Ovary (tissue), 3 donors: ENCODE data around the gene NUP188.

Experiments
- EP300 ChIP-seq: sonication (generic); formaldehyde crosslinking; IDR thresholded peaks from one replicate; pipeline ENCODE4 v1.6.1; 2017; ENCODE audit warnings: antibody characterized with exemption
- POLR2A ChIP-seq: fragments of 450-650 bp; IDR thresholded peaks from one replicate; pipeline ENCODE4 v1.6.1; 2017; ENCODE audit warnings: antibody characterized with exemption, mild to moderate bottlenecking, moderate library complexity
- TF ChIP-seq, protein P1 (sequence below), 3 donors: fragments of 450-650 bp in 2 of 3; fragments of 200-600 bp in 1 of 3; IDR thresholded peaks; one replicate each; pipeline versions ENCODE4 v1.5.1 to v1.8.0; 2016 to 2022; ENCODE audit warnings: antibody characterized with exemption in 3 of 3, mild to moderate bottlenecking in 1 of 3
- donor health status: DM: no; HTN: no; CAD: no.

DNA sequence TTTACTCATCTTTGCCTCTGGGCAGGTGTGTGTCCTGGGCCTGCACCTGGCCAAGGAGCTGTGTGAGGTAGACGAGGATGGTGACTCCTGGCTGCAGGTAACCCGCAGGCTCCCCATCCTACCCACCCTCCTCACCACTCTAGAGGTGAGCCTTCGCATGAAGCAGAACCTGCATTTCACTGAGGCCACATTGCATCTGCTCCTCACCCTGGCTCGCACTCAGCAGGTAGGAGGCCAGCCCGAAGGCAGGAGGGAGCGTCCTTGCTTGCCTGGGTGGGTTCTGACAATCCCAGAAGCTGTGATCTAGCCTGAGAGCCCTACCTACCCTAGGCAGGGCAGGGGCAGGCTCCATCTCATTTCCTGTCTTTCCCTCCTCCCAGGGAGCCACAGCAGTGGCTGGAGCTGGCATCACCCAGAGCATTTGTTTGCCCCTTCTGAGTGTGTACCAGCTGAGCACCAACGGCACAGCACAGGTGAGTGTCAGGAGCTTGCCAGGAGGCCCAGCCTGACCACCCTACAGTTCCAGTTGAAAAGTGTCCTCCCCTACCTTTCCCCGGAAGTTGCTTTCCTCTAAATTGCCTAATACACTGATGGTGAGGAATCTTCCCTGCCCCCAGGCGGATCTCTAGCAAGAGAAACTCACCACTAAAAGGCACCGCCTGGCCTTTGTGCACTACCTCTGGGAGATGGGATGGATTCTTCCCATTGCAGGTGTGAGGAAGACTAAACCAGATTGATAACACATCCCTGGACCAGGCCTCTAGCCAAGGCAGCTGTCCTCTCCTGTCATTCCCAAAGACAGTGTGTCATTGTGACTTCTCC, 54.2 kb downstream of the NUP188 start:
- TF ChIP-seq POLR2A, result no peak
- TF ChIP-seq, protein P1, sequence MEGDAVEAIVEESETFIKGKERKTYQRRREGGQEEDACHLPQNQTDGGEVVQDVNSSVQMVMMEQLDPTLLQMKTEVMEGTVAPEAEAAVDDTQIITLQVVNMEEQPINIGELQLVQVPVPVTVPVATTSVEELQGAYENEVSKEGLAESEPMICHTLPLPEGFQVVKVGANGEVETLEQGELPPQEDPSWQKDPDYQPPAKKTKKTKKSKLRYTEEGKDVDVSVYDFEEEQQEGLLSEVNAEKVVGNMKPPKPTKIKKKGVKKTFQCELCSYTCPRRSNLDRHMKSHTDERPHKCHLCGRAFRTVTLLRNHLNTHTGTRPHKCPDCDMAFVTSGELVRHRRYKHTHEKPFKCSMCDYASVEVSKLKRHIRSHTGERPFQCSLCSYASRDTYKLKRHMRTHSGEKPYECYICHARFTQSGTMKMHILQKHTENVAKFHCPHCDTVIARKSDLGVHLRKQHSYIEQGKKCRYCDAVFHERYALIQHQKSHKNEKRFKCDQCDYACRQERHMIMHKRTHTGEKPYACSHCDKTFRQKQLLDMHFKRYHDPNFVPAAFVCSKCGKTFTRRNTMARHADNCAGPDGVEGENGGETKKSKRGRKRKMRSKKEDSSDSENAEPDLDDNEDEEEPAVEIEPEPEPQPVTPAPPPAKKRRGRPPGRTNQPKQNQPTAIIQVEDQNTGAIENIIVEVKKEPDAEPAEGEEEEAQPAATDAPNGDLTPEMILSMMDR (IDR thresholded peaks at IDR 0.05), result no peak
- no peak for TF ChIP-seq EP300
